HG02870 (cell line): Measurements from ENCODE around the gene DIAPH2.
"Not testable (repeated sequence)": the region's sequence is repeated elsewhere in the genome, so short reads cannot be mapped to it uniquely, and the experiment has no call there.

Experiments used
- ATAC-seq: cut with Tn5 transposase; IDR thresholded peaks from one replicate; pipeline ENCODE4 v1.9.1; 2021; ENCODE audit warnings: mild to moderate bottlenecking, moderate library complexity; ENCODE audit not compliant: unreplicated experiment

DIAPH2 gene

GRCh38 chrX:96715481-96715880 lies 30.8 kb downstream of the DIAPH2 start:
- ATAC-seq, result no peak

GRCh38 chrX:96719161-96719875 lies 34.7 kb downstream of the DIAPH2 start:
- no peak for ATAC-seq

GRCh38 chrX:96721354-96721753 lies 36.7 kb downstream of the DIAPH2 start:
- peak; percentile 100 for ATAC-seq

GRCh38 chrX:96722781-96723180 lies 38.1 kb downstream of the DIAPH2 start:
- ATAC-seq, result no peak

GRCh38 chrX:96729053-96729452 lies 44.4 kb downstream of the DIAPH2 start:
- ATAC-seq, result no peak

GRCh38 chrX:96729868-96730643 lies 45.4 kb downstream of the DIAPH2 start:
- ATAC-seq, result no peak

GRCh38 chrX:96731000-96731399 lies 46.4 kb downstream of the DIAPH2 start:
- not testable (repeated sequence) for ATAC-seq

GRCh38 chrX:96743367-96744073 lies 58.9 kb downstream of the DIAPH2 start:
- ATAC-seq, result no peak

GRCh38 chrX:96752781-96753180 lies 68.1 kb downstream of the DIAPH2 start:
- ATAC-seq, result no peak

GRCh38 chrX:96753230-96753629 lies 68.6 kb downstream of the DIAPH2 start:
- no peak for ATAC-seq

- no peak for ATAC-seq
These were observed 71.8 kb downstream of the DIAPH2 start for GRCh38 chrX:96756491-96756890.

- ATAC-seq, result no peak
These were observed 76.9 kb downstream of the DIAPH2 start for GRCh38 chrX:96761566-96761965.

GRCh38 chrX:96763608-96764007 lies 79.0 kb downstream of the DIAPH2 start:
- ATAC-seq, result no peak

GRCh38 chrX:96764864-96765263 lies 80.2 kb downstream of the DIAPH2 start:
- peak; percentile 80 for ATAC-seq

- no peak for ATAC-seq
These were observed 85.7 kb downstream of the DIAPH2 start for GRCh38 chrX:96770315-96770714.

GRCh38 chrX:96771486-96771885 lies 86.8 kb downstream of the DIAPH2 start:
- ATAC-seq, result no peak

GRCh38 chrX:96774116-96774515 lies 89.5 kb downstream of the DIAPH2 start:
- ATAC-seq, result no peak

- no peak for ATAC-seq
These were observed 92.3 kb downstream of the DIAPH2 start for GRCh38 chrX:96776966-96777365.

GRCh38 chrX:96791559-96791958 lies 106.9 kb downstream of the DIAPH2 start:
- no peak for ATAC-seq

- no peak for ATAC-seq
These were observed 107.4 kb downstream of the DIAPH2 start for GRCh38 chrX:96792047-96792446.

GRCh38 chrX:96798982-96799381 lies 114.3 kb downstream of the DIAPH2 start:
- no peak for ATAC-seq

GRCh38 chrX:96807318-96807717 lies 122.7 kb downstream of the DIAPH2 start:
- no peak for ATAC-seq
